Peyer's patch (tissue), 4 donors: ENCODE results near the gene CCL27. TPM values are rescaled to one million over a fixed set of nuclear protein-coding genes. Genes with fewer than 3 reads are reported as not detected.
A peak's percentile ranks its signal among the peaks of the same experiment; 100 is the strongest.

ENCODE experiments used
- DNase-seq, 3 donors: peaks; one replicate each; pipeline ENCODE4 v3.0.0-alpha.2; 2017 to 2019
- H3K27ac ChIP-seq, 4 donors: fragments of 200-600 bp; sonication (generic); one replicate each; pipeline ENCODE4 v1.5.1; 2016 to 2019
- H3K27me3 ChIP-seq, 2 donors: fragments of 200-600 bp; sonication (generic); one replicate each; pipeline ENCODE4 v1.5.1; 2019
- H3K36me3 ChIP-seq, 3 donors: fragments of 200-600 bp; sonication (generic); one replicate each; pipeline ENCODE4 v1.5.1; 2016 to 2019
- H3K4me1 ChIP-seq, 4 donors: fragments of 200-600 bp; sonication (generic); one replicate each; pipeline ENCODE4 v1.5.1; 2016 to 2019
- H3K4me3 ChIP-seq, 4 donors: fragments of 200-600 bp; sonication (generic); 1 replicate in 3 of 4; 2 replicates in 1 of 4; pipeline ENCODE4 v1.5.1; 2016 to 2019; ENCODE audit warnings: mild to moderate bottlenecking in 1 of 4
- H3K9me3 ChIP-seq, 4 donors: fragments of 200-600 bp; sonication (generic); one replicate each; pipeline ENCODE4 v1.5.1; 2016 to 2019; ENCODE audit warnings: mild to moderate bottlenecking in 1 of 4
- POLR2A ChIP-seq, 2 donors: fragments of 450-650 bp; IDR thresholded peaks; one replicate each; pipeline ENCODE4 v1.5.1; 2017; ENCODE audit warnings: antibody characterized with exemption in 2 of 2, mild to moderate bottlenecking in 2 of 2, moderate library complexity in 2 of 2
- total RNA-seq, 4 donors: library from RNA; depleted of rRNA; stranded (reverse); fragments of >200 nt; gene quantifications; one replicate each; pipeline ENCODE4 v1.1.0, GENCODE V29; 2016
- TF ChIP-seq, protein P1 (sequence below), 6 experiments: fragments of 450-650 bp in 4 of 6; fragments of 200-600 bp in 2 of 6; sonication (generic) in 1 of 6; IDR thresholded peaks; one replicate each; pipeline ENCODE4 v1.5.1; 2017 to 2019; ENCODE audit warnings: antibody characterized with exemption in 6 of 6, mild to moderate bottlenecking in 3 of 6, moderate library complexity in 1 of 6

Gene CCL27
- total RNA-seq, 4 donors from 2014 or later = not detected

DNA sequence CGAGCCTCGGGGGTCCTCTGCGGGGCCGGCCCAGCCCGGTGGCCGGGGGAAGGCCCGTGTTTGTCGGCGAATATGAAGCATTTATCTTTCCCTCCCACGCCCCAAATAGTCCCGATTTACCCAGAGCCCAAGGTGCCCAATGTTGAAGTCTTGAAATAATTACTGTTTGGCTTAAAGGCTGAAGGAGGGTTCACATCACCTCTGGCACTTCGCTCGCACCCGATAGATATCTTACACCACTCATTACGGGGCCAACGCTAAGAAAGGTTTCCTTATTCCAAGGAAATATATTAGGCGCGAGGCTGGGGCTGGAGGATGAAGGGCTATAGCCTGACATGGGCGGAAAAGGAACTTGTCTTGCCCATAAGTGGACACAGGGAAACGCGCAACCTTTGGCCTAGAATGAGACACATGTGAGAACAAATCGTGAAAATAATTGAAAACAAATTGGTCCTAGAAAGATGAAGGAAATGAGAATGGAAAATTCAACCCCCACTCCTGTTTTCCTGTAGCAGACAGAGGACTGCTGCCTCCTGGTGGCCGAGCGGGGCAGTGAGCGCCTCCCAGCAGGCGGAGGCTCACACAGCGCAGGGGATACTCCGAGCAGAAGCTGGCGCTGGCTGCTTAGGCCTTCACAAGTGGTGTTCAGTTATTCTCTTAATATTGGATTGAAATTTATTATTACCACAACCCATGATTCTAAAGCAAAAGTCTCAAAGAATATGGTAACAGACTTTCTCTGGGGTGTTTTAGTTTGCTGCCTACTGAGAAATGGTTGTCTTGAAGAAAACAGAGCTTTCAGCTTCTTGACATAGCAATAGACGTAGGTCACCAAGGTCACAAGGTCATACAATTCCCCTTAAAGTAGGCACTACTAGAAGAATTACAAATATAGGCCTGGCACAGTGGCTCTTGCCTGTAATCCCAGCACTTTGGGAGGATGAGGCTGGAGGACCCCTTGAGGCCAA is 39.6 kb upstream of the CCL27 start:
- TF ChIP-seq POLR2A (IDR thresholded peaks at IDR 0.05) = no peak
- TF ChIP-seq, protein P1, sequence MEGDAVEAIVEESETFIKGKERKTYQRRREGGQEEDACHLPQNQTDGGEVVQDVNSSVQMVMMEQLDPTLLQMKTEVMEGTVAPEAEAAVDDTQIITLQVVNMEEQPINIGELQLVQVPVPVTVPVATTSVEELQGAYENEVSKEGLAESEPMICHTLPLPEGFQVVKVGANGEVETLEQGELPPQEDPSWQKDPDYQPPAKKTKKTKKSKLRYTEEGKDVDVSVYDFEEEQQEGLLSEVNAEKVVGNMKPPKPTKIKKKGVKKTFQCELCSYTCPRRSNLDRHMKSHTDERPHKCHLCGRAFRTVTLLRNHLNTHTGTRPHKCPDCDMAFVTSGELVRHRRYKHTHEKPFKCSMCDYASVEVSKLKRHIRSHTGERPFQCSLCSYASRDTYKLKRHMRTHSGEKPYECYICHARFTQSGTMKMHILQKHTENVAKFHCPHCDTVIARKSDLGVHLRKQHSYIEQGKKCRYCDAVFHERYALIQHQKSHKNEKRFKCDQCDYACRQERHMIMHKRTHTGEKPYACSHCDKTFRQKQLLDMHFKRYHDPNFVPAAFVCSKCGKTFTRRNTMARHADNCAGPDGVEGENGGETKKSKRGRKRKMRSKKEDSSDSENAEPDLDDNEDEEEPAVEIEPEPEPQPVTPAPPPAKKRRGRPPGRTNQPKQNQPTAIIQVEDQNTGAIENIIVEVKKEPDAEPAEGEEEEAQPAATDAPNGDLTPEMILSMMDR (IDR thresholded peaks at IDR 0.05) = peak; percentile 89 to 99 (median 96)
- peak; percentile 79 to 94 (median 92) for DNase-seq

DNA sequence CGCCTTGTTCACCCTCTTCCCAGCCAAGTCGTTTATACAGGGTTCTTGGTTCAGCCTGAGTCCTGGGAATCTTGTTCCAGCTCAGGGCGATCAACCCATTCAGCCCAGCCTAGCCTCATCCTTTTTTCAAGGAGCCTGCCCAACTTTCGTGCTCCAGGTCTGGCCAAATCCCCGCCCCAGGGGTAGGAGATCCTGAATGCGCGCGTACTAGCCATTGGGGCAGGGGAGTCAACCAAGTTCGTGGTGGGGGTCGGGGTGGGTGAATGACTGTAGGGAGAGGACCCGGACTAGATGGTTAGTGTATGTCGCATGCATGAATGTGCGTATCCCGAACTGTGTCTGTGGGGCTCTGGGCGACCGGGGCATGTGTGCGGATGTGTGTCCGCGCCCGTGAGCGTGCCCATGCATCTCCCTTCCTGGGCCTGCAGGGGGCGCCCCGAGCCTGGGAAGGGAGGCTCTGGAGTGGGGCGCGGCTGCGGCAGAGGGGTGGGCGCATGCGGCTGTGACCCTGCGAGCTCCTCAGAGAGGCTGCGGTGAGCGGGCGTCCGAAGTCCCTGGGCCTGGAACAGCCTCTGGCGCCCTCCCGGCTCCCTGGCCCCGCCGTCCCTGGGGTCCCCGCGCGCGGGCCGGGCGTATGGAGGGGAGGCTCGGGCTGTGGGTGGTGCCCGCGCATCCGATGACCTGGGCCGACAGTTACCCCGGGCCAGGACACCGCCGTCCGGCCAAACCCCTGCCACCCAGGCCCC is 38.7 kb upstream of the CCL27 start:
- H3K9me3 ChIP-seq = no peaks in the 10 kb centered on the region
- H3K27ac ChIP-seq = peak overlapping the region; percentile 66 to 83 (median 72)
- H3K27me3 ChIP-seq = no peaks in the 10 kb centered on the region
- peak; percentile 75 to 87 (median 83) for DNase-seq
- H3K4me1 ChIP-seq = no peaks in the 10 kb centered on the region
- peak overlapping the region; percentile 62 to 81 (median 65) for H3K4me3 ChIP-seq
- H3K36me3 ChIP-seq = no peaks in the 10 kb centered on the region
- no peak for TF ChIP-seq POLR2A (IDR thresholded peaks at IDR 0.05)
- TF ChIP-seq, protein P1 (IDR thresholded peaks at IDR 0.05) = peak; percentile 59 to 89 (median 84)

More for the DNA sequence above, 39.6 kb upstream of the CCL27 start:
- H3K27ac ChIP-seq = peak overlapping the region; percentile 66 to 83 (median 72)
- peak overlapping the region; percentile 62 to 81 (median 65) for H3K4me3 ChIP-seq
- H3K36me3 ChIP-seq = no peaks in the 10 kb centered on the region
- no peaks in the 10 kb centered on the region for H3K27me3 ChIP-seq
- H3K4me1 ChIP-seq = no peaks in the 10 kb centered on the region
- H3K9me3 ChIP-seq = no peaks in the 10 kb centered on the region

DNA sequence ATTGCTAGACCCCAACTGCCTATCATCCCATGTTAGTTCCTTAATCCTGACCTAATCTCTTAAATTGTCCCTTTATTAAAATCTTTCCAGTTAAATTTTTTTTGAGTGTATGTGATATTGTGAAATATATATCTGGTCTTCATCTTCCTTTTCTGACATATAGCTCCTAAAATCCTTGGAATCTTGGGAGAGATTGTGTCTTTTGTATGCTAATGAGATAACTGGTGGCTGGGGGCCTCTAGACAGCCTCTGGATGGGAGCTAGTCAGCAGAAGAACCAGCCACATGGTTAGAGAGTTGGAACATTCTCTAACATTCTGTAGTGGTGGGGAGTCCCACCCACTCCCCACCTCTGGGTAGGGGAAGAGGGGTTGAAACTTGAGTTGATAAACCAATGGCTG is 32.4 kb upstream of the CCL27 start:
- Histone ChIP-seq H3K27me3 (no peaks in the 10 kb centered on the region), H3K4me1 (peaks cover 0 to 5% (median 0%) of the 10 kb centered on the region in 4 donors), H3K4me3 (no peak overlapping the region), H3K36me3 (no peaks in the 10 kb centered on the region), H3K27ac (no peak overlapping the region), H3K9me3 (no peaks in the 10 kb centered on the region)
- TF ChIP-seq, protein P1 (IDR thresholded peaks at IDR 0.05) = no peak
- no peak for TF ChIP-seq POLR2A (IDR thresholded peaks at IDR 0.05)
- DNase-seq = no peak

- H3K27ac ChIP-seq = no peak overlapping the region
- no peak for DNase-seq
Measured at GRCh38 chr9:34693560-34693959, 31.1 kb upstream of the CCL27 start.

DNA sequence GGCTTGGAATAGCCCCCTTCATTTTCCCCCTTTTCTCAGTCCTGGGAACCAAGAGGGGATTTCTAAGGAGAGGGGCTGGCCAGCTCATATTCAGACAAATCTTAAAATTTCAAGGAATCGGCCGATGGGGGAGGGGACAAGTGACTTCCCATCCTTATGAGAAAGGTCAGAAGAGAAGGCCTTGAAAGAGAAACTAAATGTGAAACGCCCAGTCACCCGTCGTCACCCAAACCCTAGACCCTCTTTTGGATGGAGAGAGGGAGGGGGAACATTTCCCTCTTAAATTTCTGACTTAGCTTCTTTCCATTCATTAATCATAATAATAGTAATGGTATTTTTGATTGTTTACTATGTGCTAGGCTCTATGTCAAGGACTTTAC is 29.5 kb upstream of the CCL27 start:
- Histone ChIP-seq H3K27me3 (no peaks in the 10 kb centered on the region), H3K9me3 (no peaks in the 10 kb centered on the region), H3K36me3 (no peaks in the 10 kb centered on the region), H3K4me3 (no peak overlapping the region), H3K4me1 (peaks cover 0 to 5% (median 0%) of the 10 kb centered on the region in 4 donors), H3K27ac (peak overlapping the region in 1 of 4 donors; percentile 42)
- DNase-seq = no peak
- no peak for TF ChIP-seq POLR2A (IDR thresholded peaks at IDR 0.05)
- TF ChIP-seq, protein P1 (IDR thresholded peaks at IDR 0.05) = no peak

More at GRCh38 chr9:34693560-34693959, 31.1 kb upstream of the CCL27 start:
- Histone ChIP-seq H3K36me3 (no peaks in the 10 kb centered on the region), H3K27me3 (no peaks in the 10 kb centered on the region), H3K9me3 (no peaks in the 10 kb centered on the region), H3K4me3 (no peak overlapping the region), H3K4me1 (peaks cover 0 to 5% (median 0%) of the 10 kb centered on the region in 4 donors)
- no peak for TF ChIP-seq POLR2A (IDR thresholded peaks at IDR 0.05)
- TF ChIP-seq, protein P1 (IDR thresholded peaks at IDR 0.05) = no peak
